NCI-H2107 (cell line): ENCODE results near the gene TRPM3.

ENCODE experiments used
- DNase-seq: peaks from one replicate; lab custom pipeline; 2025; lab: John Stamatoyannopoulos, UW

The TRPM3 gene

GRCh38 chr9:70883963-70884793 lies 237.2 kb downstream of the TRPM3 start:
- no peak for DNase-seq

DNA sequence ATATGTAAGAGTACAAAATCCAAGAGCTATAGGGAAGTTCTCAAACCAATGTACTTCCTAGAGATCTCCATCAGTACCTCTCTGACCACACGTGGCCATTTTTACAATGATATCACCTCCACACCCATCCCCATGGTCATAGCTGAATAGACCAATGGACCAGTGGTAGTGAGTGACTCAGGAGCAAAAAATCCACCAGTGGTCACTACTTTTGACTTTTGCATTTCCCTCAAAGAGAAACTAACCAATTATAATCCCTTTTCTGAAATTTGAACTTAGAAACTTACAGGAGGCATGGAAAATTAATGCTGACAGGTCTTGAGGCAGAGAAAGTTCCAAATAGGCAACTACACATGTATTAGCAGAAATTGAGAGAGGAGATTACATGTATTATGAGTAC lies 238.4 kb downstream of the TRPM3 start:
- DNase-seq, result no peak

DNA sequence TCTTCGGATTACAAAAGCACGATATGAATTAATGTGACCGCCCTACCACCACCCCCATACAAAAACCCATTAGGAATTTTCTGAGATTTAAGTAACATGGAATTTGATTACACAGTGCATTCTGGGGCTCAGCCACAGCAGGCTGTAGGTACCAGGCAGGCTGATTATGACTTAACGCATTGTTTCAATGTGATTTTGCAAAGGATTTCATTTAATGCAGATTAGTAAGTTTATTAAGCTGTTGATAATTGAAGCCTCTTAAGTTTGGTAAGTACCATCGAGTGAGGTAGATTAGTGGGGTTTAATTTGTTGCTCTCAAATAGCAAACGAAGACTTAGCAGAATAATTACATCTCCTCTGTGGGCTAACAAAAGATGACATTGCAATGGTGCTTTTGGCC lies 240.1 kb downstream of the TRPM3 start:
- DNase-seq, result no peak

- DNase-seq, result no peak
These were observed 240.9 kb downstream of the TRPM3 start for GRCh38 chr9:70880535-70880934.

- no peak for DNase-seq
These were observed 242.8 kb downstream of the TRPM3 start for GRCh38 chr9:70878576-70878975.

GRCh38 chr9:70874451-70874850 lies 247.0 kb downstream of the TRPM3 start:
- no peak for DNase-seq

GRCh38 chr9:70873506-70873905 lies 247.9 kb downstream of the TRPM3 start:
- DNase-seq, result no peak

- DNase-seq, result no peak
These were observed 252.5 kb downstream of the TRPM3 start for GRCh38 chr9:70868661-70869652.

DNA sequence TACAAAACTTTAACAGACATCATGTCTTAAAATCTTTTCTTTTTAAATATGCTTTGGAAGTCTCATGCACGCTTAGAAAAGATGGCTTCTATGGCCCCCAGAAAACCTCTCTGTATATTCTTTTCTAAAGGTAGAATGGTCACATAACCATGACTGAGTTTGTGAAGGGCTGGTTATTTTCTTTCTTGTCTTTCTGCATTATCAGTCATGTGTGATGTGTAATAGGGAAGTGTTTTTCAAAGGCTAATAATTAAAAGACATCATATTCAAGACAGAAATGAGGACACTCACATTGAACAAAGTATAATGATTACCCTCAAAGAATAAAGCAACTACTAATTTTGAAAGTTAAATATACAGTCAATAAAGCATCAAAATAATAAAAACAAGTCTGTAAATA lies 253.4 kb downstream of the TRPM3 start:
- no peak for DNase-seq

- DNase-seq, result no peak
These were observed 255.9 kb downstream of the TRPM3 start for GRCh38 chr9:70865471-70865870.

GRCh38 chr9:70861797-70862196 lies 259.6 kb downstream of the TRPM3 start:
- no peak for DNase-seq

DNA sequence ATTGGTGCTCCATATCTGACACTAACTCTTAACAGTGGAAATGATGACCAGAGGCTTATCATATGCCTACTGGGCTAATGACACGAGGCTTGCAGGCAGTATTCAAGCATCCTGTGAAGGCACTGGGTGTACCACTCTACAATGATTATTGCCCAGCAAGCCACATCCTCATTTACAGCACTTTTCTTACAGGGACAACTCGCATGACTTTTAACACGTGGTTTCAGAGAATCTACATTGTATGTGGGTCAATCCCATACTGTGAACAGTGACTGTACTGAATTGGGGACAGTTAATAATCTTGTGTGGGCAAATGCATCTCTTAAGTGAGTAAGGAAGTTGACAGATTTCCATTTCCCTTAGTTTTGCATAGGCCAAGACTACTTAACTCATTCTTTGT lies 260.0 kb downstream of the TRPM3 start:
- DNase-seq, result no peak

DNA sequence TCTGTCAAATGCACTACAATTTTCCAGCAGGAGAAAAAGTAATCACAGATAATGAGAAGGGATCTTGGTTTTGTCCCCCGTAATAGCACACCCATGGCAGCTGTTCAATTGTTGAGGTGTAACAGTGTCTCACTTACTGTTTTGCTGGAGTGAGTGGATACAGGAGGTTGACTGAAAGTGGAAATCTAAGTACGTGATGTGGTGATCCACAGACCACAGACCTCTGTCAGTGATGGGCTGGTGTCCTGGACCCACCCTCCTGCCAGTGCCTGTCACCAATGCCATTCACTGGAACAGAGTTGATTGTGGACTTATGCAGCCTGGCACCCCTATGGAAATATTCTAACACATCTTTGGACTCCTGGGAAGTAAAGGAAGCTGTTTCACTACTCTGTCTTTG lies 261.7 kb downstream of the TRPM3 start:
- DNase-seq, result no peak

- DNase-seq, result no peak
These were observed 265.0 kb downstream of the TRPM3 start for GRCh38 chr9:70856411-70856810.

- no peak for DNase-seq
These were observed 268.6 kb downstream of the TRPM3 start for GRCh38 chr9:70852711-70853240.

DNA sequence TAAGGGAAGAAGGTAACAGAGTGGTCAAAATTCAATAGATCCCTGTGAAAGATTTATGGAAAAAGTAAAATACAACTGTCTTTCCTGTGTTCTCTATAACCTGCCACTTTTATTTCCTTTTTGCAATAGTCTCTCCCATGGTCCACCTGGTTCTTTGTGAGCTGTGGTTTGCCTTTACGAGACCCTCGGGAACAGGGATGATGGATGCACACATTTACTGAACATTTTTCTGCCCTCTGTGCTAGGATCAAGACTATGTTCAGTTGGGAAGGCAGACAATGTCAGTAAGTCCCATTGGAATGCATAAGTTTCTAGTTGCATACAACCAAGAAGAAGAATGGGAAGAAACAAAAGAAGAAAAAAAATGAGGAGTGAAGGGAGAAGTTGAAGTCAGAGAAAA lies 281.2 kb downstream of the TRPM3 start:
- DNase-seq, result no peak

GRCh38 chr9:70835323-70835722 lies 286.1 kb downstream of the TRPM3 start:
- DNase-seq, result no peak

DNA sequence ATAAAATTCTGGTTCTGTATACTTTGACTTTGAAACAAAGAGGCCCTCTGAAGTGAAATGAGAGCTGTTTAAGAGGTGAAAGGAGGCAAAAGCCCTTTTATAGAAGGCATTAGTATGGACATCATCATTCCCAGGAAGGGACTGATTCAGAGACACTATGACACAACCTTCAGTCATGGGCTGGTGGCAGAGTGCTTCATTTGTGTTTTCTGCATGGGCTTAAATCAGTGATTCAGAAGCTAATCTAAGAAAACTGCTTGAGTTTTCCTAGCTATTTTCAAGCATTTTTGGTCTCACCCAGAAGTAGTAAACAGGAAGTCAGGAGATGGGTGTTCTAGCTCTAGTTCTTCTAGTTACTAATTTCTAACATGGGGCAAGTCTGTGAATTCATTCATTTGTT lies 288.9 kb downstream of the TRPM3 start:
- no peak for DNase-seq

DNA sequence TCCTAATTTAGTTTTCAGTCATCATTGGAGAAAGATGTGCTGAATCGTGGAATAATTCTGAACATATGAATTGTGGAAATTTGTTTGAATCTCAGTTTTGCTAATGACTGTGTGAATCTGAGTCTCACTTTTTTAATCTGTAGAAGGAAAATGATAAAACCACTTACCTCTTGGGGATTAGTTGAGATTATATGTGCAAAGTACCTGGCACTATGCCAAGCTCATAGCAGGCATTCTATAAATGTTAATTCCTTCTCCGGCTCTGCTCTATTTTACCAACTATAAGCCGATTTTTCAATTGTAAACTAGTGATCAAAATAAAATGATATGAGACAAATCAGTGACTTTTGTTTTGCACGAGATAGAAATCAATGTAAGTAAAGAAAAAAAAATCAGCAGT lies 290.8 kb downstream of the TRPM3 start:
- DNase-seq, result no peak

DNA sequence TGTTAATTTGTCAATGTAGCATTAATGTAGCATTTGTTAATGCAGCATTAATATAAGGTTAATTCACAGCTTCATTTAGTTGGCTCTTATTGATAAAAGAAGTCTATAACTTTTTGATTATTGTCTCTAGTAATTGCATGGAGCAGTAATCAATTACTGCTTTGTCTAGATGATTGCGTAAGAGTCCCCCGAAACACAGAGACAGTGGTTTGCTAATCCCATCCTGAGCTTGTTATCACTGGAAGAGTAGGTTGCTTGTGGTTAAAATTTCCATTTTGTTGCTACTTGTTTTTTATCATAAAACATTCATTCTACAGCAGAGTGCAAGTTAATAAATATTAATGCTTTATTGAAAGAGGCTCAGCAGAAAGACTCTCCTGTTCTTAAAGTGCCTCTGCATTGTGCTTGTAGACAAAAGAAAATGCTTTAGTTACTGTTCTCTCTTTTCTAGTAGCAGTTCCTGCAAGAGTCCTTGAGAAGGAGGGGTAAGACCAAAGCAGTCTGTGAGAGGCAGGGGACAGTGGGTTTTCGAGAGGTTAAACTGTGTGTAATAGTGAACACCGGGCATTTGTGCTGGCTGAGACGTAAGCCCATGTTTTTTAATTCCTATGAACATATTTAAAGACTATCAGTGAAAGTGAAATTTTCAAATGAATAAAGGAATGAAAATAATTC lies 291.7 kb downstream of the TRPM3 start:
- no peak for DNase-seq

DNA sequence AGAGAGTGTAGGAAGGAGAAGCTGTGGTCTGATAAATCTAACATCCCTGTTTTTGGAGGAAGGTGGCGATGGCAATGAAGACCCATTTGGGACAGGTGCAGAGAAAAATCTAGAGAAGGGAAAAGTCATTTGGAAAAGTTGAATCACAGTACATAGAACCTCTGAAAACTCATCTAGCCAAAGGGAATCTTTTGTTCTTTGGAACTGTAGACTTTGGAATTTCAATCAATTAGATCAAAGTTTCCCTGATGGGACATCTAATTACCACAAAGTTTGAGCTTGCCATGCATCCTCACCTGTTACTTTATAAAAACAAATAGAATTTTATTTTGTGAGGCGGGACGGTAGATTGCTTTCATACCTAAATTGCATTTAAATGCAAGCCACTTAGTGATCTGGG lies 294.9 kb downstream of the TRPM3 start:
- no peak for DNase-seq

DNA sequence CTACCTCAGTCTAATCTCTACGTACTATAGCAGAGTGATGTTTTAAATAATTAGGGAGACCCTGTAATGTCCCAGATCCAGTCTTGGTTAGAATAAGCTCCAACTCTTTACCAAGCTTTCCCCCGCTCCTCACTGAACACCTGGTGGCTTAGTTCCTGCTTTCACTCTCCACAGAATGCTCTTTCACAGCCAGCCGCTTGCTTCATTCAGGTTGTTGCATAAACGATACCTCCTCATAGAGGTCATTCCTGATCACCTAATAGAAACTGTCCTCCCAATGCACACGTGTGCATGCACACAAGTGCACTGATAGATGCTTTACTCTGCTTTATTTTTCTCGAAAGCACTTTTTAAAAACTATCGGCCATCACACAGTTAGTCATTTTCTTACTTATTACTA lies 298.1 kb downstream of the TRPM3 start:
- no peak for DNase-seq
